22Rv1 (cell line): ENCODE measurements around the gene HRH3.

Experiments
- H3K27ac ChIP-seq: fragments of 450-650 bp; 2 replicates; pipeline ENCODE4 v1.5.1; 2017
- CTCF ChIP-seq: fragments of 450-650 bp; IDR thresholded peaks from 2 replicates; pipeline ENCODE4 v1.5.1; 2017; ENCODE audit warnings: mild to moderate bottlenecking
- ZFX ChIP-seq: fragments of 450-650 bp; IDR thresholded peaks from 2 replicates; pipeline ENCODE4 v1.6.1; 2017; ENCODE audit warnings: antibody characterized with exemption, borderline replicate concordance

HRH3 gene

GRCh38 chr20:62178316-62179161 lies 41.5 kb downstream of the HRH3 start:
- TF ChIP-seq ZFX (no peak), CTCF (no peak)
- H3K27ac ChIP-seq: no peak overlapping the region

GRCh38 chr20:62177307-62177706 lies 42.8 kb downstream of the HRH3 start:
- TF ChIP-seq ZFX (no peak), CTCF (no peak)

GRCh38 chr20:62176866-62177265 lies 43.2 kb downstream of the HRH3 start:
- no peak for TF ChIP-seq ZFX
- no peak for TF ChIP-seq CTCF
- H3K27ac ChIP-seq: no peak overlapping the region

More at GRCh38 chr20:62177307-62177706, 42.8 kb downstream of the HRH3 start:
- H3K27ac ChIP-seq: no peak overlapping the region

GRCh38 chr20:62175711-62176110 lies 44.4 kb downstream of the HRH3 start:
- TF ChIP-seq CTCF (no peak), ZFX (no peak)

GRCh38 chr20:62174870-62175624 lies 45.0 kb downstream of the HRH3 start:
- no peak overlapping the region for H3K27ac ChIP-seq
- no peak for TF ChIP-seq ZFX
- no peak for TF ChIP-seq CTCF

More at GRCh38 chr20:62175711-62176110, 44.4 kb downstream of the HRH3 start:
- no peak overlapping the region for H3K27ac ChIP-seq

- TF ChIP-seq ZFX: no peak
- no peak for TF ChIP-seq CTCF
- no peak overlapping the region for H3K27ac ChIP-seq
These were observed 45.9 kb downstream of the HRH3 start for GRCh38 chr20:62174021-62174804.
